IMR-90 (cell line): ENCODE results near the gene SMG5. TPM values are rescaled to one million over a fixed set of nuclear protein-coding genes. Genes with fewer than 3 reads are reported as not detected.

ENCODE experiments used
- ATAC-seq: fragments of 200-7000 bp; cut with Tn5 transposase; 2 replicates; pipeline ENCODE4 v1.9.1; 2020; ENCODE audit warnings: low read depth, mild to moderate bottlenecking, moderate library complexity
- BruUV-seq: library from RNA; stranded (reverse); fragments of 400-500 nt; replicated peaks from 2 replicates; lab custom pipeline; 2021; lab: Mats Ljungman, UMichigan
- CTCF ChIA-PET: fragments of 300-600 bp; formaldehyde crosslinking; extraction: SDS; loops from one replicate; lab custom pipeline; 2021; ENCODE audit warnings: antibody characterized with exemption; lab: Yijun Ruan, JAX
- POLR2A ChIA-PET: fragments of 300-600 bp; sonication (Branson Sonifier 250); formaldehyde crosslinking; loops from one replicate; lab custom pipeline; 2022; ENCODE audit warnings: antibody characterized with exemption; ENCODE audit not compliant: unreplicated experiment; lab: Charles Lee
- DNase-seq: peaks from one replicate; pipeline ENCODE4 v3.0.0; 2013
- H2AFZ ChIP-seq: replicated peaks from 2 replicates; pipeline ENCODE3; 2013; ENCODE audit warnings: low read length, mild to moderate bottlenecking; ENCODE audit not compliant: poor library complexity
- H2AK5ac ChIP-seq: 2 replicates; pipeline ENCODE4 v1.6.1; 2013; ENCODE audit warnings: low read depth, low read length, inconsistent platforms
- H2AK9ac ChIP-seq: replicated peaks from 2 replicates; pipeline ENCODE3; 2013; ENCODE audit warnings: mild to moderate bottlenecking, low read depth, low read length, moderate library complexity; ENCODE audit not compliant: poor library complexity
- H2BK120ac ChIP-seq: 2 replicates; pipeline ENCODE4 v1.6.1; 2013; ENCODE audit warnings: low read depth, low read length, inconsistent platforms
- H2BK15ac ChIP-seq: 3 replicates; pipeline ENCODE4 v1.6.1; 2013; ENCODE audit warnings: low read depth, low read length, inconsistent platforms
- H2BK20ac ChIP-seq: 2 replicates; pipeline ENCODE4 v1.6.1; 2013; ENCODE audit warnings: low read depth, mild to moderate bottlenecking, inconsistent platforms, low read length, moderate library complexity
- H2BK5ac ChIP-seq: 2 replicates; pipeline ENCODE4 v1.6.1; 2013; ENCODE audit warnings: mild to moderate bottlenecking, low read depth, low read length, inconsistent platforms; ENCODE audit not compliant: poor library complexity, severe bottlenecking
- H3K14ac ChIP-seq: replicated peaks from 2 replicates; pipeline ENCODE4 v1.6.1; 2013; ENCODE audit warnings: low read depth, low read length, inconsistent platforms
- H3K18ac ChIP-seq: 2 replicates; pipeline ENCODE4 v1.6.1; 2013; ENCODE audit warnings: low read depth, low read length, control low read depth
- H3K23ac ChIP-seq: 2 replicates; pipeline ENCODE4 v1.6.1; 2013; ENCODE audit warnings: low read depth, low read length, inconsistent platforms
- H3K27ac ChIP-seq: 2 replicates; pipeline ENCODE4 v1.5.1; 2013; ENCODE audit warnings: mild to moderate bottlenecking, control low read depth, low read length; ENCODE audit not compliant: insufficient read depth
- H3K27me3 ChIP-seq: 2 replicates; pipeline ENCODE4 v1.6.1; 2013; ENCODE audit warnings: low read length; ENCODE audit not compliant: control insufficient read depth, insufficient read depth
- H3K36me3 ChIP-seq: 2 replicates; pipeline ENCODE4 v1.6.1; 2013; ENCODE audit warnings: low read length, mixed read lengths; ENCODE audit not compliant: control insufficient read depth, insufficient read depth
- H3K4ac ChIP-seq: 2 replicates; pipeline ENCODE4 v1.6.1; 2013; ENCODE audit warnings: low read depth, low read length, inconsistent platforms
- H3K4me1 ChIP-seq: 2 replicates; pipeline ENCODE4 v1.6.1; 2013; ENCODE audit warnings: low read length, mixed read lengths; ENCODE audit not compliant: control insufficient read depth, insufficient read depth
- H3K4me2 ChIP-seq: 2 replicates; pipeline ENCODE4 v1.6.1; 2013; ENCODE audit warnings: low read depth, mild to moderate bottlenecking, control low read depth, low read length, moderate library complexity
- H3K4me3 ChIP-seq: 2 replicates; pipeline ENCODE4 v1.5.1; 2013; ENCODE audit warnings: low read depth, mild to moderate bottlenecking, control low read depth, low read length, moderate library complexity; ENCODE audit not compliant: insufficient read depth
- H3K56ac ChIP-seq: 2 replicates; pipeline ENCODE4 v1.6.1; 2013; ENCODE audit warnings: low read length, inconsistent platforms; ENCODE audit not compliant: insufficient read depth; ENCODE audit errors: extremely low read depth
- H3K79me1 ChIP-seq, 2 experiments: 2 replicates each; pipeline ENCODE4 v1.6.1; 2013; ENCODE audit warnings: low read length in 2 of 2, inconsistent platforms in 1 of 2, low read depth in 1 of 2
- H3K9ac ChIP-seq: 2 replicates; pipeline ENCODE4 v1.6.1; 2013; ENCODE audit warnings: low read depth, low read length, control low read depth
- H3K9me1 ChIP-seq: 2 replicates; pipeline ENCODE4 v1.6.1; 2013; ENCODE audit warnings: low read length, inconsistent platforms; ENCODE audit not compliant: insufficient read depth
- H3K9me3 ChIP-seq: 2 replicates; pipeline ENCODE4 v1.6.1; 2013; ENCODE audit warnings: low read length; ENCODE audit not compliant: control insufficient read depth, insufficient read depth
- H4K20me1 ChIP-seq: 2 replicates; pipeline ENCODE4 v1.6.1; 2013; ENCODE audit warnings: low read length, inconsistent platforms; ENCODE audit not compliant: insufficient read depth
- H4K5ac ChIP-seq: 2 replicates; pipeline ENCODE4 v1.6.1; 2013; ENCODE audit warnings: mild to moderate bottlenecking, low read depth, low read length, control low read depth
- H4K8ac ChIP-seq, 2 experiments: 2 replicates each; pipeline ENCODE4 v1.6.1; 2013; ENCODE audit warnings: low read depth in 2 of 2, low read length in 2 of 2, control low read depth in 1 of 2, inconsistent platforms in 1 of 2
- H4K91ac ChIP-seq: 2 replicates; pipeline ENCODE4 v1.6.1; 2013; ENCODE audit warnings: low read depth, low read length, inconsistent platforms; ENCODE audit not compliant: insufficient read depth
- BHLHE40 ChIP-seq: fragments of 150-350 bp; IDR thresholded peaks from 2 replicates; pipeline ENCODE4 v1.6.1; 2016; ENCODE audit warnings: mild to moderate bottlenecking, low read depth, low read length
- CEBPB ChIP-seq: IDR thresholded peaks from 2 replicates; pipeline ENCODE4 v1.6.1; 2012; ENCODE audit warnings: low read depth, low read length, improper control_type of control experiment
- CHD1 ChIP-seq: IDR thresholded peaks from 2 replicates; pipeline ENCODE4 v1.6.1; 2012; ENCODE audit warnings: low read depth, low read length, improper control_type of control experiment
- ELK1 ChIP-seq: fragments of 150-350 bp; IDR thresholded peaks from 2 replicates; pipeline ENCODE4 v1.6.1; 2016; ENCODE audit warnings: low read depth, mild to moderate bottlenecking, low read length, moderate library complexity, borderline replicate concordance
- FOS ChIP-seq: fragments of 150-350 bp; IDR thresholded peaks from 2 replicates; pipeline ENCODE4 v1.6.1; 2016; ENCODE audit warnings: low read depth, low read length
- MAFK ChIP-seq: IDR thresholded peaks from 2 replicates; pipeline ENCODE4 v1.6.1; 2012; ENCODE audit warnings: low read depth, low read length, improper control_type of control experiment
- MAZ ChIP-seq: IDR thresholded peaks from 2 replicates; pipeline ENCODE4 v1.6.1; 2012; ENCODE audit warnings: low read depth, mild to moderate bottlenecking, low read length, improper control_type of control experiment, moderate library complexity, borderline replicate concordance
- NFE2L2 ChIP-seq: fragments of 150-350 bp; IDR thresholded peaks from 2 replicates; pipeline ENCODE4 v1.6.1; 2016; ENCODE audit warnings: low read depth, mild to moderate bottlenecking, low read length
- POLR2A ChIP-seq: IDR thresholded peaks from 2 replicates; pipeline ENCODE4 v1.6.1; 2012; ENCODE audit warnings: mild to moderate bottlenecking, low read depth, low read length
- RCOR1 ChIP-seq: IDR thresholded peaks from 2 replicates; pipeline ENCODE4 v1.6.1; 2012; ENCODE audit warnings: mild to moderate bottlenecking, low read length, improper control_type of control experiment; ENCODE audit not compliant: insufficient replicate concordance
- USF2 ChIP-seq: fragments of 150-350 bp; IDR thresholded peaks from 2 replicates; pipeline ENCODE4 v1.6.1; 2017; ENCODE audit warnings: mild to moderate bottlenecking, antibody characterized with exemption, low read length, low read depth
- WGBS, 2 experiments: methylation state at CpG; one replicate each; pipeline versions ENCODE4 v1.1.5 to v1.1.7; 2013; ENCODE audit warnings: missing lambda C conversion rate in 2 of 2; ENCODE audit not compliant: insufficient read length in 1 of 2; ENCODE audit errors: extremely low coverage in 2 of 2; 5-methylcytosine and 5-hydroxymethylcytosine counted together
- dilution Hi-C: fragments of 300-500 bp; cut with HindIII; formaldehyde crosslinking; loops from one replicate; pipeline ENCODE4 v1.14.3; 2018; ENCODE audit warnings: low sequenced_read_pairs; ENCODE audit not compliant: unreplicated experiment
- in situ Hi-C: fragments of 300-500 bp; cut with MboI; formaldehyde crosslinking; loops from 3 replicates; pipeline ENCODE4 v1.14.3; 2019; ENCODE audit warnings: low sequenced_read_pairs, inconsistent platforms, mixed read lengths
- intact Hi-C: fragments of 100-400 bp; cut with micrococcal nuclease; formaldehyde crosslinking; loops from 2 replicates; pipeline ENCODE4 v1.10.0; 2022
- polyA plus RNA-seq, 3 experiments: library from polyadenylated mRNA; depleted of rRNA; stranded (reverse); fragments of >200 nt; gene quantifications; 2 replicates each; pipeline ENCODE4 v1.2.3, GENCODE V29; 2012; ENCODE audit warnings: low replicate concordance in 1 of 3
- total RNA-seq: library from RNA; depleted of rRNA; stranded (reverse); fragments of >200 nt; gene quantifications from 2 replicates; pipeline ENCODE4 v1.2.3, GENCODE V29; 2012

The SMG5 gene
- total and polyA plus RNA-seq, 2 of the 4 experiments (the other 2 are of a cell fraction) = 34.7 to 37.3 TPM

- Histone ChIP-seq H3K18ac (no peak overlapping the region), H3K4me1 (0 out of 2 replicates have a peak, but pooled peaks cover 2% of the 10 kb centered on the region), H3K27ac (no peak overlapping the region), H2AFZ (no peak overlapping the region), H3K4me3 (0 out of 2 replicates have a peak overlapping the region, but pooled peaks have one; percentile 74), H3K56ac (no peak overlapping the region), H3K23ac (0 out of 2 replicates have a peak overlapping the region, but pooled peaks have one; percentile 60), H3K4me2 (peak overlapping the region; percentile 86; the same call in 1 of the 2 replicates), H2AK9ac (peak overlapping the region; percentile 53), H3K27me3 (no peaks in the 10 kb centered on the region), H4K5ac (no peak overlapping the region), H2BK120ac (no peak overlapping the region), H4K8ac (peak overlapping the region in 1 of 2 experiments; percentile 37; a peak in 2 of 4 replicates), H2BK5ac (no peak overlapping the region), H3K9ac (peak overlapping the region; percentile 60; the same call in 1 of the 2 replicates), H3K9me3 (no peaks in the 10 kb centered on the region), H3K4ac (no peak overlapping the region), H2AK5ac (peak overlapping the region; percentile 50; the same call in 1 of the 2 replicates), H3K14ac (no peak overlapping the region), H2BK20ac (no peak overlapping the region), H3K79me1 (peaks cover 12 to 39% of the 10 kb centered on the region in 2 experiments), H2BK15ac (no peak overlapping the region), H4K91ac (no peak overlapping the region), H3K9me1 (0 out of 2 replicates have a peak, but pooled peaks cover 5% of the 10 kb centered on the region), H4K20me1 (no peaks in the 10 kb centered on the region), H3K36me3 (peaks cover 14% of the 10 kb centered on the region)
- no peak for TF ChIP-seq BHLHE40
- no peak for TF ChIP-seq CHD1
- no peak for TF ChIP-seq RCOR1
- TF ChIP-seq FOS = 0 out of 2 replicates have a peak, but pooled peaks have one; percentile 13
- no peak for TF ChIP-seq USF2
- TF ChIP-seq NFE2L2 = peak; percentile 68; the same call in 1 of the 2 replicates
- 0 out of 2 replicates have a peak, but pooled peaks have one; percentile 32 for TF ChIP-seq MAFK
- TF ChIP-seq MAZ = no peak
- no peak for TF ChIP-seq POLR2A
- TF ChIP-seq CEBPB = no peak
- TF ChIP-seq ELK1 = no peak
- 94% methylated on average over 9 of the region's 16 CpGs; no CpG with 5 or more reads in 1 of the 2 experiments for WGBS, 2 experiments
- dilution Hi-C loops = no loop called here
- ATAC-seq (no peak), DNase-seq (peak; percentile 41)
- ChIA-PET POLR2A (interaction anchor here (1.0 kb wide), 1 partner anchor 18 kb away, joined by 3 read pairs; no protein-coding TSS in a partner anchor), CTCF (interaction anchor here (1.6 kb wide), 1 partner anchor 84 kb away, joined by 4 read pairs; no protein-coding TSS in a partner anchor)
- no TSS peak for BruUV-seq
- in situ Hi-C loops = loop anchor here (5.0 kb wide), 1 partner anchor 52 kb away; no protein-coding TSS in a partner anchor
- intact Hi-C loops = no loop called here
These were observed 68.4 kb downstream of the SMG5 start for GRCh38 chr1:156214024-156214748.
